NCI-H1930 (cell line): ENCODE results near the gene LIMS1.
A peak's percentile ranks its signal among the peaks of the same experiment; 100 is the strongest.

Experiments used
- DNase-seq, 2 experiments: peaks; one replicate each; lab custom pipeline; 2025; lab: John Stamatoyannopoulos, UW

LIMS1 gene

GRCh38 chr2:108615480-108616090 is 81.3 kb downstream of the LIMS1 start:
- DNase-seq: no peak

GRCh38 chr2:108616318-108616717 is 82.0 kb downstream of the LIMS1 start:
- no peak for DNase-seq

- DNase-seq: no peak
Measured at GRCh38 chr2:108616751-108617161, 82.5 kb downstream of the LIMS1 start.

GRCh38 chr2:108617617-108618016 is 83.3 kb downstream of the LIMS1 start:
- DNase-seq: no peak

- DNase-seq: no peak
Measured at GRCh38 chr2:108619925-108620620, 85.8 kb downstream of the LIMS1 start.

GRCh38 chr2:108620656-108621055 is 86.4 kb downstream of the LIMS1 start:
- DNase-seq: no peak

- no peak for DNase-seq
Measured at GRCh38 chr2:108621087-108621559, 86.9 kb downstream of the LIMS1 start.

GRCh38 chr2:108621687-108622681 is 87.7 kb downstream of the LIMS1 start:
- no peak for DNase-seq

- no peak for DNase-seq
Measured at GRCh38 chr2:108623616-108624015, 89.3 kb downstream of the LIMS1 start.

- no peak for DNase-seq
Measured at GRCh38 chr2:108625186-108625827, 91.0 kb downstream of the LIMS1 start.

GRCh38 chr2:108625828-108626195 is 91.5 kb downstream of the LIMS1 start:
- DNase-seq: no peak

- DNase-seq: no peak
Measured at GRCh38 chr2:108626995-108627394, 92.7 kb downstream of the LIMS1 start.

- no peak for DNase-seq
Measured at GRCh38 chr2:108627911-108628567, 93.8 kb downstream of the LIMS1 start.

- no peak for DNase-seq
Measured at GRCh38 chr2:108628936-108629335, 94.7 kb downstream of the LIMS1 start.

GRCh38 chr2:108629417-108629816 is 95.1 kb downstream of the LIMS1 start:
- no peak for DNase-seq

GRCh38 chr2:108630567-108631405 is 96.5 kb downstream of the LIMS1 start:
- no peak for DNase-seq

- peak; percentile 51 to 81 for DNase-seq
Measured at GRCh38 chr2:108632332-108633160, 98.3 kb downstream of the LIMS1 start.

GRCh38 chr2:108633409-108633808 is 99.1 kb downstream of the LIMS1 start:
- DNase-seq: peak in 1 of 2 experiments; percentile 58

- DNase-seq: no peak
Measured at GRCh38 chr2:108634011-108634410, 99.7 kb downstream of the LIMS1 start.
